ENCODE data around the gene TRIM8.
"Not testable (repeated sequence)": the region's sequence is repeated elsewhere in the genome, so short reads cannot be mapped to it uniquely, and the experiment has no call there.

The TRIM8 gene

GRCh38 chr10:102660888-102661657, 16.8 kb downstream of the TRIM8 start:
- Histone ChIP-seq H3K9me2 (replicated peaks; ENCODE audit: low read depth, low read length) (no peaks in the 10 kb centered on the region), H3K9ac (ENCODE audit: low read depth, low read length, poor library complexity, severe bottlenecking) (peak overlapping the region; percentile 74), H3K4me3 (ENCODE audit: low read length, poor library complexity, severe bottlenecking) (peak overlapping the region; percentile 66), H3K27me3 (ENCODE audit: insufficient read depth, low read length, poor library complexity, severe bottlenecking) (no peaks in the 10 kb centered on the region), H3K36me3 (ENCODE audit: insufficient read depth, low read length) (peaks cover 27% of the 10 kb centered on the region; the same call in 1 of the 2 replicates), H3K4me2 (ENCODE audit: low read depth, low read length, poor library complexity, severe bottlenecking) (peak overlapping the region; percentile 75), H3K4me1 (ENCODE audit: insufficient read depth, low read length, poor library complexity, severe bottlenecking) (peaks cover 25% of the 10 kb centered on the region), H3K79me2 (ENCODE audit: insufficient read depth, low read length) (no peaks in the 10 kb centered on the region; the same call in 1 of the 2 replicates), H3F3A (ENCODE audit: low read depth) (no peaks in the 10 kb centered on the region), H2AFZ (ENCODE audit: low read length) (no peak overlapping the region), H4K20me1 (ENCODE audit: insufficient read depth, low read length, poor library complexity, severe bottlenecking) (no peaks in the 10 kb centered on the region), H3K9me3 (ENCODE audit: insufficient read depth, low read depth, low read length) (no peaks in the 10 kb centered on the region)
- TF ChIP-seq EZH2phosphoT487 (IDR thresholded peaks at IDR 0.05; ENCODE audit: borderline replicate concordance) (no peak), CTCF (conservative IDR thresholded peaks at IDR 0.05; ENCODE audit: low read length) (no peak)

- H3F3A ChIP-seq (ENCODE audit: low read depth), result no peaks in the 10 kb centered on the region
- peaks cover 21% of the 10 kb centered on the region; the same call in 1 of the 2 replicates for H3K36me3 ChIP-seq (ENCODE audit: insufficient read depth, low read length)
- peak overlapping the region; percentile 66 for H3K4me3 ChIP-seq (ENCODE audit: low read length, poor library complexity, severe bottlenecking)
- H3K4me1 ChIP-seq (ENCODE audit: insufficient read depth, low read length, poor library complexity, severe bottlenecking), result peaks cover 25% of the 10 kb centered on the region
- no peaks in the 10 kb centered on the region for H3K9me3 ChIP-seq (ENCODE audit: insufficient read depth, low read depth, low read length)
- H3K79me2 ChIP-seq (ENCODE audit: insufficient read depth, low read length), result no peaks in the 10 kb centered on the region
- no peaks in the 10 kb centered on the region for H3K9me2 ChIP-seq (replicated peaks; ENCODE audit: low read depth, low read length)
- H3K9ac ChIP-seq (ENCODE audit: low read depth, low read length, poor library complexity, severe bottlenecking), result peak overlapping the region; percentile 49
- H2AFZ ChIP-seq (ENCODE audit: low read length), result no peak overlapping the region
- H3K4me2 ChIP-seq (ENCODE audit: low read depth, low read length, poor library complexity, severe bottlenecking), result peak overlapping the region; percentile 75
- TF ChIP-seq CTCF (conservative IDR thresholded peaks at IDR 0.05; ENCODE audit: low read length) (no peak), EZH2phosphoT487 (IDR thresholded peaks at IDR 0.05; ENCODE audit: borderline replicate concordance) (no peak)
- H4K20me1 ChIP-seq (ENCODE audit: insufficient read depth, low read length, poor library complexity, severe bottlenecking), result no peaks in the 10 kb centered on the region
- H3K27me3 ChIP-seq (ENCODE audit: insufficient read depth, low read length, poor library complexity, severe bottlenecking), result no peaks in the 10 kb centered on the region
These were observed 17.4 kb downstream of the TRIM8 start for GRCh38 chr10:102661658-102662028.

GRCh38 chr10:102665904-102666509, 21.7 kb downstream of the TRIM8 start:
- H3K4me2 ChIP-seq (ENCODE audit: low read depth, low read length, poor library complexity, severe bottlenecking), result no peak overlapping the region
- H3K9me2 ChIP-seq (replicated peaks; ENCODE audit: low read depth, low read length), result no peaks in the 10 kb centered on the region
- no peaks in the 10 kb centered on the region for H3K9me3 ChIP-seq (ENCODE audit: insufficient read depth, low read depth, low read length)
- no peak overlapping the region for H3K4me3 ChIP-seq (ENCODE audit: low read length, poor library complexity, severe bottlenecking)
- H4K20me1 ChIP-seq (ENCODE audit: insufficient read depth, low read length, poor library complexity, severe bottlenecking), result no peaks in the 10 kb centered on the region
- H3K79me2 ChIP-seq (ENCODE audit: insufficient read depth, low read length), result no peaks in the 10 kb centered on the region
- H2AFZ ChIP-seq (ENCODE audit: low read length), result no peak overlapping the region
- H3F3A ChIP-seq (ENCODE audit: low read depth), result no peaks in the 10 kb centered on the region
- H3K27me3 ChIP-seq (ENCODE audit: insufficient read depth, low read length, poor library complexity, severe bottlenecking), result no peaks in the 10 kb centered on the region
- TF ChIP-seq EZH2phosphoT487 (IDR thresholded peaks at IDR 0.05; ENCODE audit: borderline replicate concordance) (no peak), CTCF (conservative IDR thresholded peaks at IDR 0.05; ENCODE audit: low read length) (no peak)
- no peak overlapping the region for H3K9ac ChIP-seq (ENCODE audit: low read depth, low read length, poor library complexity, severe bottlenecking)
- peaks cover 46% of the 10 kb centered on the region for H3K4me1 ChIP-seq (ENCODE audit: insufficient read depth, low read length, poor library complexity, severe bottlenecking)
- H3K36me3 ChIP-seq (ENCODE audit: insufficient read depth, low read length), result no peaks in the 10 kb centered on the region

GRCh38 chr10:102667411-102667810, 23.1 kb downstream of the TRIM8 start:
- H2AFZ ChIP-seq (ENCODE audit: low read length); H4K20me1 ChIP-seq (ENCODE audit: insufficient read depth, low read length, poor library complexity, severe bottlenecking); H3K9me3 ChIP-seq (ENCODE audit: insufficient read depth, low read depth, low read length); H3K4me2 ChIP-seq (ENCODE audit: low read depth, low read length, poor library complexity, severe bottlenecking); H3K36me3 ChIP-seq (ENCODE audit: insufficient read depth, low read length); H3K9me2 ChIP-seq (replicated peaks; ENCODE audit: low read depth, low read length); H3K9ac ChIP-seq (ENCODE audit: low read depth, low read length, poor library complexity, severe bottlenecking); H3F3A ChIP-seq (ENCODE audit: low read depth); H3K79me2 ChIP-seq (ENCODE audit: insufficient read depth, low read length); H3K27me3 ChIP-seq (ENCODE audit: insufficient read depth, low read length, poor library complexity, severe bottlenecking); H3K4me3 ChIP-seq (ENCODE audit: low read length, poor library complexity, severe bottlenecking): not testable (repeated sequence)
- H3K4me1 ChIP-seq (ENCODE audit: insufficient read depth, low read length, poor library complexity, severe bottlenecking), result peaks cover 37% of the 10 kb centered on the region

Data from Loucy (cell line).